GM13976 (cell line): Measurements from ENCODE around the gene YIF1B.
"Not testable (repeated sequence)": the region's sequence is repeated elsewhere in the genome, so short reads cannot be mapped to it uniquely, and the experiment has no call there.

Experiments used
- DNase-seq: peaks from one replicate; pipeline ENCODE4 v3.0.0; 2012; ENCODE audit warnings: low spot score
- CTCF ChIP-seq: IDR thresholded peaks from 2 replicates; pipeline ENCODE4 v1.5.1; 2012; ENCODE audit warnings: borderline replicate concordance, mild to moderate bottlenecking; ENCODE audit not compliant: insufficient read depth; ENCODE audit errors: extremely low read depth, missing control alignments, control extremely low read depth
- in situ Hi-C: fragments of 300-500 bp; cut with MboI; formaldehyde crosslinking; loops from one replicate; pipeline ENCODE4 v1.12.0; 2022; ENCODE audit warnings: low sequenced_read_pairs, mixed read lengths, inconsistent platforms; ENCODE audit not compliant: unreplicated experiment

The YIF1B gene

GRCh38 chr19:38262585-38263268 lies 53.0 kb downstream of the YIF1B start:
- in situ Hi-C loops = no loop called here
- DNase-seq = no peak
- TF ChIP-seq CTCF = no peak

- DNase-seq, in situ Hi-C loops: not testable (repeated sequence)
These were observed 53.8 kb downstream of the YIF1B start for GRCh38 chr19:38261942-38262341.

- in situ Hi-C loops = no loop called here
- no peak for TF ChIP-seq CTCF
- no peak for DNase-seq
These were observed 60.2 kb downstream of the YIF1B start for GRCh38 chr19:38255383-38256014.

GRCh38 chr19:38253788-38254187 lies 62.0 kb downstream of the YIF1B start:
- in situ Hi-C loops = no loop called here
- no peak for DNase-seq
- no peak for TF ChIP-seq CTCF
